ENCODE measurements around the gene POLR2H.

The POLR2H gene

DNA sequence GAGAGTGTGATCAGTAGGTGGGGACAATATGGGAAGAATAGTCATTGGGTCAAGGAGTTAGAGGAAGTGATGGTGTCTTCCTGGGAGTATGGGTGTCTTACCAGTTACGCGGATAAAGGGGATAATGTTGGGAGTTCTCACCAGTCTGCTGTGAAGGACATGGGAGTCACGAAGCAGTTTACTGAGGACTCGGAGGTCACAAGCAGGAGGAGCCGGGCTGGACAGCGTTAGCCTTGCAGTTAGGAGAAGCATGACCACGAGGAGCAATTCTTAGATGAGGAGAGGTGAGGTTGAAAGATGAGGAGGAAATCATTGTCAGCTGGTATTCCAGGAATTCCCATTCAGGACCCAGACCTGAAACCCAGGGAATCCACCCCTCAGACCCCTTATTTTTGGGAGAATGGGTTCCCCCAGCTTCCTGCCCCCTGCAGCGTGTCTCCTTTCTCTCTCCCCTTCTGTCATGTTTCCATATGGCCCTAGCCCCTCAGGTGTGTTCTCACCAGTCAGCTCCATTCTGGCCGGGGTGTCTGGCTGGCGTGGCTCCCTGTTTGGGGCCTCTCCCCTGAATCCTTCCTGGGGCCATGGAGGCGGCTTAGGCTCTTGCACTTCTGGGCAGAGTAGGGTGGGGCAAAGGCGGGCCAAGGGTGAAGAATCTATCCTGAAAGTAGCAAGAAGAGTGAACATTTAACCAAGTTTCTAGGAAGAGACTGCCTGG, 14.4 kb downstream of the POLR2H start:
- no peak for DNase-seq

DNA sequence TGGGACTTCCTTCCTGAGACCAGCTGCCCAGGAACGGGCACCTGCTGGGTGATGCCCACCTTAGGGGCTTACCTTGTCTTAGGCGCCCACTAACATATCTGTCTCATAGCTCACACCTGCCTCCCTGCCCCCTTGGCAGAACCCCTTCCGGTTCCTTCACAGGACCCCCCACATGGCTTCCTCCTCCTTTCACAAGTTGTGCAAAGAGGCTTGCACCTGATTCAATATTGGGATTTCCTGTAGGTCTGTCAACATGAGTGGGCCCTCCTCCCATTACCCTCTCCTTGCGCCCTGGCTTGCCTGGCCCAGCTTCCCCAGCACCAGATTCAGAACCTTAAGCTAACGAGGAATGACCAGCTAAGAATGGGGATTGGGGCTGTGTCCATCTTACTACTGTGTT, 15.9 kb downstream of the POLR2H start:
- no peak for DNase-seq

DNA sequence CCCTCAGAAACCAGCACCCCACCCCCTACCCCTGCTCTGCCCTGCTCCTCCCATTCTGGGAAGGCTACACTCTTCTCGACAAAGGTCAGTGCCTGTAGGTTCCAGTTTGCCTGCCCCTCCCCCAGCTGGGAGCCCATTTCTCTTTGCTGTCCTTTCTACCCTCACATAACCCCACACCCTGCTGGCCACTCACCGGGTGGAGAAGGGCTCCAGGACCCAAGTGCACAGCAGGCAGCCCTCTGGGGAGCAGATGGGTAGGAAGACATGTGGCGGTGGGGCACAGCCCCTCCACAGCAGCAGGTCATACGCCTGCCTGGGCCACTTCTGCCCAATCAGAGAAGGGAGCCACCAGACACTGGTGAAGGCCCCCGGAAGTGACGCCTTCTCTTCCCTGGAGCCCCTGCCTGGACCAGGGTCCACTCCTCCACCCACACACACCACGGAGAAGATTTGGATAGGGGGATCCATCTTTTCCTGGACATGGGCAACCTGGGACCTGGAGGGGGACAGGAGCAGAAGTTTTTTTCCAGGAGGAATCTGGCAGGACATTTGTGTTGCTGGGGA, 16.5 kb downstream of the POLR2H start, which contains the start of gene THPO:
TSS of gene THPO (minus strand) at position 326 of the 564 bp plus-strand sequence. CDS start 1,948 bp downstream, outside the sequence.
- no peak for DNase-seq

- no peak for DNase-seq
These were observed 17.3 kb downstream of the POLR2H start for GRCh38 chr3:184378651-184379357.

- no peak for DNase-seq
These were observed 18.1 kb downstream of the POLR2H start, which contains the start of gene CHRD for GRCh38 chr3:184379358-184380184. TSS of gene CHRD (plus strand) at chr3:184380054. CDS start at chr3:184380319, 265 bp downstream.

GRCh38 chr3:184380185-184380626, 18.7 kb downstream of the POLR2H start:
- no peak for DNase-seq

DNA sequence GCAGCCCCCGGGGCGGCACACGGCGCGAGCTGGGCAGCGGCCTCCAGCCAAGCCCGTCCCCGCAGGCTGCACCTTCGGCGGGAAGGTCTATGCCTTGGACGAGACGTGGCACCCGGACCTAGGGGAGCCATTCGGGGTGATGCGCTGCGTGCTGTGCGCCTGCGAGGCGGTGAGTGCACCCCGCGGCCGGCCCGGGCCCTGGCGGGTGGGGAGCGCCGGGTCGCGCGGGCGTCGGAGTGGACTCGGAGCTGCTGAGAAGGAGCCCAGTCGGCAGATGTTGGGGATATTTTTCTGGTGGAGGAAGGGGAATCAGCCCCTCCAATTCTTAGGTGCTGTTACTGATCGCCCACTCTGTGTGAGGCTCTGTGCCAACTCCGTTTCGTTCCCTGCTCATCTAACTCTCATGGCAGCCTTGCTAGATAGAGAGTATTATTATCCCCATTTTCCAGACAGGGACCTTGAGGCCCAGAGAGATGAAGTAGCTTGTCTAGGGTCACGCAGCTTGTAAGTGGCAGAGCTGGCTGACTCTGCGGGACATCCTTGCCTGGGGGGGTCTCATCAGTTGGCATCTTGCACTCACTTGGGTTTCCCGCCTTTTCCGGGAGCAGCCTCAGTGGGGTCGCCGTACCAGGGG, 19.2 kb downstream of the POLR2H start:
- no peak for DNase-seq

DNA sequence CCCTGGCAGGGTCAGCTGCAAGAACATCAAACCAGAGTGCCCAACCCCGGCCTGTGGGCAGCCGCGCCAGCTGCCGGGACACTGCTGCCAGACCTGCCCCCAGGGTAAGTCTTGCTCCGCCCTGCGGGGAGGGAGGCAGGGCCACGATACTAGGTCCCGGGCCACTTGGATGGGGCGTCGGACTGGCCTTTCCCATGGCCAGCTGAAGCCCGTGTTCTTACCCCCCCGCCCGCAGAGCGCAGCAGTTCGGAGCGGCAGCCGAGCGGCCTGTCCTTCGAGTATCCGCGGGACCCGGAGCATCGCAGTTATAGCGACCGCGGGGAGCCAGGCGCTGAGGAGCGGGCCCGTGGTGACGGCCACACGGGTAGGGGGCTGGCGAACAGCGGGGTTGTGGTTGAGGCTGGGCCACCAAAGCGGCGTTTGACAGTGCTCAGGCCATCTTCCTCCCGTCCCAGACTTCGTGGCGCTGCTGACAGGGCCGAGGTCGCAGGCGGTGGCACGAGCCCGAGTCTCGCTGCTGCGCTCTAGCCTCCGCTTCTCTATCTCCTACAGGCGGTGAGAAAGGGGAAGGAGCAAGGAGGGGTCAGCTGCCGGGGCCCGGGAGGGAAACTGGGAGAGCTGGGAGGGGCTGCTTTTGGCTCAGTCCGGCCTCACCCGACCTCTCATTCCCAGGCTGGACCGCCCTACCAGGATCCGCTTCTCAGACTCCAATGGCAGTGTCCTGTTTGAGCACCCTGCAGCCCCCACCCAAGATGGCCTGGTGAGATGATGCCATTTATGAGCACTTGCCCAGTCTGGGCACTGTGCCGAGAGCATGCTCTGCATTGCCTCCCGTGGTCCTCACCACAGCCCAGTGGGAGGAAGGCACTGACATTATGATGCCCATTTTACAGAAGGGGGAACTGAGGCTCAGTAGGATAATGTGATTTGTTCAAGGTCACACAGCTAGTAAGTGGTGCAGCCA, 20.0 kb downstream of the POLR2H start:
- no peak for DNase-seq

- DNase-seq = no peak
These were observed 21.0 kb downstream of the POLR2H start for GRCh38 chr3:184382326-184383032.

DNA sequence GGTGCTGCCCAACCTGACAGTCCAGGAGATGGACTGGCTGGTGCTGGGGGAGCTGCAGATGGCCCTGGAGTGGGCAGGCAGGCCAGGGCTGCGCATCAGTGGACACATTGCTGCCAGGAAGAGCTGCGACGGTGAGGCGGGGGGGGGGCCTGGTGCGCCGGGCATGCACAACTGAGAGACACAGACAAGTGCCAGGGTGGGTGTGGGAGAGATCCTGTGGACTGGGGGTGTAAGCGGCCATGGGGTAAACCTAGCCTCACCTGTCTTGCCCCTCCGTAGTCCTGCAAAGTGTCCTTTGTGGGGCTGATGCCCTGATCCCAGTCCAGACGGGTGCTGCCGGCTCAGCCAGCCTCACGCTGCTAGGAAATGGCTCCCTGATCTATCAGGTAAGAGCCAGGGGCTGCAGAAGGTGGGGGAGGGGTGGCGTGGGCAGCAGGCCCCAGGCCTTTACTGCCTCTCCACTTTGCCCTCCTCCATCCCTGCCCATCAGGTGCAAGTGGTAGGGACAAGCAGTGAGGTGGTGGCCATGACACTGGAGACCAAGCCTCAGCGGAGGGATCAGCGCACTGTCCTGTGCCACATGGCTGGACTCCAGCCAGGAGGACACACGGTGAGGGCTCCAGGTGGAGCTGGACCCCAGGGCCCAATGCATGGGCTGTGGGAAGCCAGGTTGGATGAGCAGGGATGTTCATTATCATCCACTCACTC, 21.7 kb downstream of the POLR2H start:
- no peak for DNase-seq

- no peak for DNase-seq
These were observed 22.8 kb downstream of the POLR2H start for GRCh38 chr3:184384342-184384741.

- no peak for DNase-seq
These were observed 23.4 kb downstream of the POLR2H start for GRCh38 chr3:184384856-184385422.

DNA sequence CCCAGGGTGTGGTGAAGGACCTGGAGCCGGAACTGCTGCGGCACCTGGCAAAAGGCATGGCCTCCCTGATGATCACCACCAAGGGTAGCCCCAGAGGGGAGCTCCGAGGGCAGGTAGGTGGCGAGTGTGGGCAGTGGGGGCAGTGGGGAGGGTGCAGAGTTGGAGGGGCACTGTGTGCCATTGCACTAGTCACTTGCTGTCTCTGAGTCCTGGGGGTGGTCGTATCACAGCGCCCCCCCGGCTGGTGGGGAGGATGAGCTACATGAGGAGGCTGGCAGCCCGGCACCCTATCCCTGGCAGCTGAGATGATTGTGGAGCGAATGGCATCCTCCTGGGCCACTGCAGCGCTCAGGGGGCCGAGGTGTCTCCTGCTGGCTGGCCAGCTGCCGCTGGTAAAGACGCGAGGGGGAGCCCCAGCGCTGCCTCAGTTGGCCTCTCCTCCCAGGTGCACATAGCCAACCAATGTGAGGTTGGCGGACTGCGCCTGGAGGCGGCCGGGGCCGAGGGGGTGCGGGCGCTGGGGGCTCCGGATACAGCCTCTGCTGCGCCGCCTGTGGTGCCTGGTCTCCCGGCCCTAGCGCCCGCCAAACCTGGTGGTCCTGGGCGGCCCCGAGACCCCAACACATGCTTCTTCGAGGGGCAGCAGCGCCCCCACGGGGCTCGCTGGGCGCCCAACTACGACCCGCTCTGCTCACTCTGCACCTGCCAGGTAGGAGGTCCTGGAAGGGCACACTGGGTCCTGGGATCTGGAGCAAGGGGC, 24.7 kb downstream of the POLR2H start:
- DNase-seq = no peak

- DNase-seq = no peak
These were observed 25.7 kb downstream of the POLR2H start for GRCh38 chr3:184387174-184387714.

- DNase-seq = no peak
These were observed 26.8 kb downstream of the POLR2H start for GRCh38 chr3:184388164-184388935.

GRCh38 chr3:184388936-184389230, 27.4 kb downstream of the POLR2H start:
- no peak for DNase-seq

GRCh38 chr3:184389384-184389783, 27.9 kb downstream of the POLR2H start:
- DNase-seq = no peak

All from NCI-H446 treated with DMSO at 0.1 percent for 48 hours (cell line).